ENCODE data around the gene NEK10. TPM values are rescaled to one million over a fixed set of nuclear protein-coding genes. Genes with fewer than 3 reads are reported as not detected.

NEK10 gene
- total RNA-seq, 1 experiment from 2014 or later: 0.29 TPM

GRCh38 chr3:27176256-27176655 lies 192.9 kb downstream of the NEK10 start:
- no peak for DNase-seq (ENCODE audit: low read depth)

GRCh38 chr3:27174530-27174929 lies 194.7 kb downstream of the NEK10 start:
- no peak for DNase-seq (ENCODE audit: low read depth)

GRCh38 chr3:27171113-27171512 lies 198.1 kb downstream of the NEK10 start:
- DNase-seq (ENCODE audit: low read depth): no peak

- DNase-seq (ENCODE audit: low read depth): peak; percentile 1
Observed at GRCh38 chr3:27166888-27167287, 202.3 kb downstream of the NEK10 start.

- DNase-seq (ENCODE audit: low read depth): no peak
Observed at GRCh38 chr3:27165321-27165721, 203.9 kb downstream of the NEK10 start.

- DNase-seq (ENCODE audit: low read depth): no peak
Observed at GRCh38 chr3:27160779-27161287, 208.3 kb downstream of the NEK10 start.

- no peak for DNase-seq (ENCODE audit: low read depth)
Observed at GRCh38 chr3:27160146-27160545, 209.0 kb downstream of the NEK10 start.

GRCh38 chr3:27147215-27147614 lies 222.0 kb downstream of the NEK10 start:
- no peak for DNase-seq (ENCODE audit: low read depth)

- no peak for DNase-seq (ENCODE audit: low read depth)
Observed at GRCh38 chr3:27146786-27147185, 222.4 kb downstream of the NEK10 start.

- no peak for DNase-seq (ENCODE audit: low read depth)
Observed at GRCh38 chr3:27145719-27146118, 223.5 kb downstream of the NEK10 start.

GRCh38 chr3:27141668-27142067 lies 227.5 kb downstream of the NEK10 start:
- DNase-seq (ENCODE audit: low read depth): no peak

GRCh38 chr3:27138562-27138961 lies 230.6 kb downstream of the NEK10 start:
- DNase-seq (ENCODE audit: low read depth): no peak

- DNase-seq (ENCODE audit: low read depth): no peak
Observed at GRCh38 chr3:27138005-27138404, 231.2 kb downstream of the NEK10 start.

GRCh38 chr3:27134171-27134796 lies 234.9 kb downstream of the NEK10 start:
- peak; percentile 41 for DNase-seq (ENCODE audit: low read depth)

- no peak for DNase-seq (ENCODE audit: low read depth)
Observed at GRCh38 chr3:27133060-27133459, 236.1 kb downstream of the NEK10 start.

GRCh38 chr3:27130796-27131195 lies 238.4 kb downstream of the NEK10 start:
- DNase-seq (ENCODE audit: low read depth): no peak

- DNase-seq (ENCODE audit: low read depth): no peak
Observed at GRCh38 chr3:27127879-27128278, 241.3 kb downstream of the NEK10 start.

GRCh38 chr3:27127195-27127594 lies 242.0 kb downstream of the NEK10 start:
- DNase-seq (ENCODE audit: low read depth): no peak

GRCh38 chr3:27125821-27126501 lies 243.2 kb downstream of the NEK10 start:
- DNase-seq (ENCODE audit: low read depth): no peak

- no peak for DNase-seq (ENCODE audit: low read depth)
Observed at GRCh38 chr3:27119639-27120038, 249.5 kb downstream of the NEK10 start.

- DNase-seq (ENCODE audit: low read depth): no peak
Observed at GRCh38 chr3:27115352-27115751, 253.8 kb downstream of the NEK10 start.

- no peak for DNase-seq (ENCODE audit: low read depth)
Observed at GRCh38 chr3:27114684-27115083, 254.5 kb downstream of the NEK10 start.

- no peak for DNase-seq (ENCODE audit: low read depth)
Observed at GRCh38 chr3:27114129-27114528, 255.1 kb downstream of the NEK10 start.

Measured in Daoy (cell line).